GM12891 (cell line): ENCODE measurements around the gene MAD1L1.

Experiments
- DNase-seq: peaks from one replicate; pipeline ENCODE4 v3.0.0; 2011; ENCODE audit warnings: low spot score; ENCODE audit not compliant: insufficient read length
- FAIRE-seq: peaks from 2 replicates; lab custom pipeline; 2011; peaks lifted over from hg19 to GRCh38; lab: Jason Lieb, UNC
- PAX5 ChIP-seq: IDR thresholded peaks from 2 replicates; pipeline ENCODE4 v1.6.1; 2011; ENCODE audit warnings: low read length, moderate library complexity, mild to moderate bottlenecking; ENCODE audit not compliant: insufficient read depth, severe bottlenecking
- POLR2A ChIP-seq: IDR thresholded peaks from 2 replicates; pipeline ENCODE4 v1.6.1; 2011; ENCODE audit warnings: low read depth, low read length, control low read depth
- POLR2AphosphoS5 ChIP-seq: IDR thresholded peaks from 2 replicates; pipeline ENCODE4 v1.6.1; 2011; ENCODE audit warnings: low read depth, low read length, control low read depth
- POU2F2 ChIP-seq: IDR thresholded peaks from 2 replicates; pipeline ENCODE4 v1.6.1; 2011; ENCODE audit warnings: low read depth, mild to moderate bottlenecking, control low read depth, low read length, moderate library complexity
- SPI1 ChIP-seq: IDR thresholded peaks from 2 replicates; pipeline ENCODE4 v1.6.1; 2011; ENCODE audit warnings: low read depth, low read length, control low read depth
- TAF1 ChIP-seq: IDR thresholded peaks from 2 replicates; pipeline ENCODE4 v1.6.1; 2011; ENCODE audit warnings: low read depth, low read length, control low read depth

The MAD1L1 gene

DNA sequence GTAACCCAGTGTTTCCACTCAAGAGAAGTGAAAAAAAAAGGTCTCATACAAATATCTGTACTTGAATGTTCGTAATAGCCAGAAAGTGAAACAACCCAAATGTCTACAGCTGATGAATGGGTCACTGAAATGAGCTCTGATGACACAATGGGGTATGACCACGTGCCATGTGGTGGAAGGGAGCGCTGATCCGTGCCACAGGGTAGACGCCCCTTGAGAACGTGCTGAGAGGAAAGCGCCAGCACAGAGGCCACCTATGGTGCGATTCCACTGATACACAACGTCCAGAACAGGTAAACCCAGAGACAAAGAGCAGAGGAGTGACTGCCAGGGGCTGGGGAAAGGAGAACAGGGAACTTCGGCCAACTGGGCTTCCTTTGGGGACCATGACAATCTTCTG is 50.3 kb downstream of the MAD1L1 start:
- no peak for DNase-seq
- TF ChIP-seq PAX5 (no peak), POLR2A (no peak), SPI1 (no peak), POU2F2 (no peak), POLR2AphosphoS5 (no peak), TAF1 (no peak)
- FAIRE-seq, result no peak

- 0 out of 2 replicates have a peak, but pooled peaks have one; percentile 4 for TF ChIP-seq SPI1
- TF ChIP-seq POU2F2, result no peak
- DNase-seq, result no peak
- peak; percentile 35 for FAIRE-seq
These were observed 51.5 kb downstream of the MAD1L1 start for GRCh38 chr7:2181077-2181854.

- TF ChIP-seq TAF1, result no peak
- TF ChIP-seq POLR2AphosphoS5, result no peak
- TF ChIP-seq POLR2A, result no peak
- TF ChIP-seq SPI1, result no peak
- TF ChIP-seq PAX5, result no peak
- TF ChIP-seq POU2F2, result no peak
- DNase-seq (no peak), FAIRE-seq (no peak)
These were observed 52.7 kb downstream of the MAD1L1 start for GRCh38 chr7:2180081-2180480.

DNA sequence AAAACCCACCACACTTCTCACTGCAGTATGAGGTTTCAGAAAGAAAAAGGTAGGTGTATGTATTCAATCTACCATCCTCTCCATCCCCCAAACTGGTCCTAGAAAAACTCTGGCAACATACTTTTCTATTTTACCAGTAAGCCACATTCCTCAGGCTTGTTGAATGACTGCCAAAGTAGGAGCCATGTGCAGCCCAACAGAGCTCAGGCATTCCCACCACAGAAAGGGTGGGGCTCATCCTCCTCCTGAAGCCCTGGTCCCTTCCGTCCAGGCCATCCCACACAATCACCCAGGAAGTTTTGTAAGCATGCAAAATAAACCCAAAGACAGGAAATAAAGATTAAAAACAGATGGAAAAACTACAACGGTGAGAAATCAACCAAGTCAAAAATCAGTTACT is 57.2 kb downstream of the MAD1L1 start:
- DNase-seq, result no peak
- TF ChIP-seq POLR2AphosphoS5 (no peak), POLR2A (no peak), POU2F2 (no peak), SPI1 (no peak), PAX5 (no peak), TAF1 (no peak)
- FAIRE-seq, result no peak

GRCh38 chr7:2175091-2175490 is 57.7 kb downstream of the MAD1L1 start:
- FAIRE-seq (no peak), DNase-seq (no peak)
- no peak for TF ChIP-seq POLR2A
- TF ChIP-seq POU2F2, result no peak

DNA sequence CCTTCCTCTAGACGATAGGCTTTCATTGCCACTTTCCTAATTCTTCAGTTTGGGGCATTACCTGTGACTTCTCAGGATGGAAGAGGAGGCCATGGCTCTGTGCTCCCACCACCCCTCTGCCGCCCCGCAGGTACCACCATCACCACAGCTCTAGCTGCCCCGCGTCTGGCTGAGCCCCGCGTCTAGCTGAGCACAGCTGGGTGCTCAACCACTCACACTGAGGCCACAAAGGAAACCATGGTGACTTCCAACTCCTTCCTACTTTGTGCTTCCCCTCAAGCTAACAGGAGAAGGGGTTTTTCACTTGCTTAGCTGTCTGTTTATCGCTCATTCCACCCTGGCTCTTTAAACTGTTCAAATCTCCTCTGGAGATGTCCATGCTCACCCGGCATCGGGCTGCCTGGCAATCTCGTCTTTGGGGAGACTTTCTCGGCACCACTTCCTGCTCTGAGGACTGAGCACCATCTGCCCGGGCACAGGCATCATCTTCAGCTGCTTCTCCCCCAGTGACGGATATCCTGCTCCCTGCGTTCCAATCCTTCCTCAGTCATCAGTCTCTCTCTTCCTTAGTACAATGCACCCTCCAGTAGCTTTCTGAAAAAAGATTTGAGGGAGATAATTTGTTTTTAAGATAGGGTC is 59.4 kb downstream of the MAD1L1 start:
- TF ChIP-seq SPI1 (no peak), POLR2AphosphoS5 (no peak), TAF1 (no peak), POU2F2 (no peak), POLR2A (no peak), PAX5 (no peak)
- FAIRE-seq (no peak), DNase-seq (no peak)

DNA sequence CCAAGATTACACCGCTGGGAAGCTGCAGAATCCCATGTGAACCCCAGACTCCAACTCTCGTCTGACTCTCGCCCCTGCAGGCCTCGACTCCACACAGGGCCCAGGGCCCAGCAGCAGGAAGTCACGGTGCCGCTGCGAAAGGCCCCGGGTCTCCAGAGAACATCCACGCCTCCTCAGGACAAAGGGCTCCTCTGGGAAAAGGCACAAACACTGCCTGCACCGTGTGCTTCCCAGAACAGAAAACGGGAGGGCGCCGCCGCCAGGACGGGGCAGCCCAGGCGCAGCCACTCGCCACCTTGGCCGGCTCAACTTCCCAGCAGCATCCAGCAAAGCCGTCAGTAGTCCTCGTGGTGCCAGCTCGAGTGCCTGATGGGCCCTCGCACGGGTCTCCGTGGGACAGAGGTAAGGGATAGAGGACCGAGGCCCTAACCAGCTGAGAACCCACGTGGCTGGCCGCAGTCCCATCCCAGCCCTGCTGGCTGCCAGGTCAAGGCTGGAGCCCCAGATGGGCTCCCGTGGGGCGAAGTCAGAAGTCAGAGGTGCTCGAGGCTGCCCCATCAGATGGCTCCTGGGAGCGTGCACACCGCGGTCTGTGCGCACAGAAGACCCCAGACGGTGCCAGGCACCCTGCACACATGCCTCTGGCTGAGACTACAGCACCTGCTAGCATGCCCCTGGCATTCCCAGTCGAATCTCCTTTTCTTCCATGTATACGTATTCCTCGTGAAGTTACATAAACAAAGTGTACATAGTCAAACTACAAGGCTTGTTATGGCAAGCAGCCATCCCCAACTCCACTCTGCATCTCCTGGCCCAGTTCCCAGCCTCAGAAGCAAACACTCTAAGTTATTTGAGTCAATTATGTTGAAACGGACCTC is 60.2 kb downstream of the MAD1L1 start:
- FAIRE-seq (no peak), DNase-seq (no peak)

GRCh38 chr7:2171855-2172254 is 60.9 kb downstream of the MAD1L1 start:
- TF ChIP-seq PAX5, result no peak
- TF ChIP-seq POU2F2, result no peak
- TF ChIP-seq POLR2AphosphoS5, result no peak
- no peak for TF ChIP-seq TAF1
- TF ChIP-seq SPI1, result no peak
- TF ChIP-seq POLR2A, result no peak
- no peak for FAIRE-seq
- no peak for DNase-seq

More for the DNA sequence above, 60.2 kb downstream of the MAD1L1 start:
- TF ChIP-seq POLR2AphosphoS5 (no peak), POLR2A (no peak), SPI1 (no peak), PAX5 (no peak), POU2F2 (no peak), TAF1 (no peak)

DNA sequence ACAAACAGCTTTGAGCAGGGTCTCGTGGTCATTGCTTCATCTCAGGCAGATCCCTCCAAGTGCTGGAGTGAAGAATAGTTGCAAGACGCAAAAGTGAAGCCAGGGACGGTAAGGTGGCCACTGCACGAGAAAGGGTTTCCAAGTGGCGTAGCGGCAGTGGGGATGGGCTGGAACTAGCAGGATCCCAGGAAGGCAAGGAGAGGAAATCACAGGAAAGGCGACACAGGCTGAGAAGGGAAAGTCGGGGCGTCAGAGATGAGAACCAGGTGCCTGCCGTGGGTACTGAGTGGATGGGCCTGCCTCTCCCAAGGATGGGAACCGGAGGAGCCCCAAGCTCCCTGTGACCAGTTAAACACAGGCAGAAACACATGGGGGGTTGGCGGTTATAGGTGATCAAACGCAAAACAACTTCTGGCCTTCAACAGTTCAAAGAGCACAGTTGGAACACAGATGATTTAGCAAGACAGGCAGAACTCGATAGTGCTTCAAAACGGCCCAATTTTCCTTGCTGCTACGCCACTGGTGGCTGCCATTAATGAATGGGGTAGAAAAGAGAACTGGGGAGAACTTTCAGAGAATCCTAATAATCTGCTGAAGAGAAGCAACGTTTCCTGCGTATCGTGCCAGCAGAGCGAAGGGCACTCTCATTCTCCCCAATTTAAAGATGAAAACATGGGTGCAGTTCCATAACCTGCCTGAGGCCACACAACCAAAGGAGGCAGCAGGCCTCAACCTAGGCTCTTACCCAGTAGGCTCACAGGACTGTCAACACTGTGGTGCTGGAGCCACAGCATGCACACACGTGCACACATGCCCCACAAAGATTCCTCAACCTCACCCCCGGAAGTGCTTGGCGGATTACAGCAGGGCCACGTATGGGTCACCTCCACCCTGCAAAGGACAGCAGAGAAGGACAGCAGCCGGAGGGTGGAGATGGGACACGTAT is 61.9 kb downstream of the MAD1L1 start:
- FAIRE-seq, result no peak
- DNase-seq, result no peak
- TF ChIP-seq TAF1, result no peak
- TF ChIP-seq POU2F2, result no peak
- no peak for TF ChIP-seq POLR2A
- TF ChIP-seq SPI1, result no peak
- TF ChIP-seq POLR2AphosphoS5, result no peak
- TF ChIP-seq PAX5, result no peak
